Adrenal gland (tissue), 5 donors: Measurements from ENCODE around the gene PPP3CA.

Experiments used
- CTCF ChIP-seq, 6 experiments: fragments of 450-650 bp in 4 of 6; fragments of 200-600 bp in 2 of 6; sonication (generic) in 1 of 6; IDR thresholded peaks; 1 replicate in 5 of 6; 2 replicates in 1 of 6; pipeline versions ENCODE4 v1.5.1 to v1.8.0; 2016 to 2021; ENCODE audit warnings: antibody characterized with exemption in 6 of 6, mild to moderate bottlenecking in 2 of 6, moderate library complexity in 1 of 6
- POLR2A ChIP-seq, 2 donors: fragments of 450-650 bp; IDR thresholded peaks; one replicate each; pipeline ENCODE4 v1.6.1; 2017; ENCODE audit warnings: antibody characterized with exemption in 2 of 2, mild to moderate bottlenecking in 2 of 2, moderate library complexity in 1 of 2
- donor health status: DM: no; HTN: no; CAD: no.

- TF ChIP-seq CTCF (IDR thresholded peaks at IDR 0.05) (no peak), POLR2A (IDR thresholded peaks at IDR 0.05) (no peak)
Measured at GRCh38 chr4:101280866-101281600, 66.3 kb downstream of the PPP3CA start.
